HepG2 (cell line): ENCODE measurements around the gene USP38. TPM values are rescaled to one million over a fixed set of nuclear protein-coding genes. Genes with fewer than 3 reads are reported as not detected.

ENCODE experiments used
- ATF2 ChIP-seq: sonication (generic); formaldehyde crosslinking; IDR thresholded peaks from 2 replicates; pipeline ENCODE4 v1.4.0; 2020; ENCODE audit warnings: missing genetic modification reagents
- BRCA1 ChIP-seq: sonication (generic); formaldehyde crosslinking; IDR thresholded peaks from 2 replicates; pipeline ENCODE4 v1.4.0; 2020; ENCODE audit warnings: missing genetic modification reagents
- DBP ChIP-seq: sonication (generic); formaldehyde crosslinking; IDR thresholded peaks from 2 replicates; pipeline ENCODE4 v1.4.0; 2020; ENCODE audit warnings: missing genetic modification reagents; ENCODE audit errors: not compliant biosample characterization
- GPBP1L1 ChIP-seq: sonication (generic); formaldehyde crosslinking; IDR thresholded peaks from 2 replicates; pipeline ENCODE4 v1.5.0; 2020; ENCODE audit warnings: mild to moderate bottlenecking, missing genetic modification reagents
- HHEX ChIP-seq: IDR thresholded peaks from 2 replicates; pipeline ENCODE4 v1.6.1; 2016; ENCODE audit warnings: control low read depth
- NFIB ChIP-seq: sonication (generic); formaldehyde crosslinking; IDR thresholded peaks from 2 replicates; pipeline ENCODE4 v1.9.0; 2021; ENCODE audit warnings: missing genetic modification reagents, mild to moderate bottlenecking, borderline replicate concordance
- POGK ChIP-seq: sonication (generic); formaldehyde crosslinking; conservative IDR thresholded peaks from 2 replicates; pipeline ENCODE4 v1.8.0; 2022; ENCODE audit warnings: mild to moderate bottlenecking, moderate library complexity, missing genetic modification reagents
- REL ChIP-seq: sonication (generic); formaldehyde crosslinking; conservative IDR thresholded peaks from 2 replicates; pipeline ENCODE4 v1.8.0; 2022; ENCODE audit warnings: mild to moderate bottlenecking, missing genetic modification reagents, moderate library complexity
- TCF12 ChIP-seq, 2 experiments: fragments of 450-650 bp in 1 of 2; sonication (generic) in 1 of 2; formaldehyde crosslinking in 1 of 2; IDR thresholded peaks; 2 replicates each; pipeline versions ENCODE4 v1.6.1 to v1.8.0; 2017 to 2022; ENCODE audit warnings: antibody characterized with exemption in 1 of 2, mild to moderate bottlenecking in 1 of 2, missing genetic modification reagents in 1 of 2, moderate library complexity in 1 of 2
- ZGPAT ChIP-seq: IDR thresholded peaks from 2 replicates; pipeline ENCODE4 v1.6.1; 2016; ENCODE audit warnings: mild to moderate bottlenecking
- ZIK1 ChIP-seq: sonication (generic); formaldehyde crosslinking; IDR thresholded peaks from 2 replicates; pipeline ENCODE4 v1.5.0; 2020; ENCODE audit warnings: mild to moderate bottlenecking, low read depth, missing genetic modification reagents, borderline replicate concordance
- ZNF414 ChIP-seq: sonication (generic); formaldehyde crosslinking; IDR thresholded peaks from 2 replicates; pipeline ENCODE4 v1.5.0; 2020; ENCODE audit warnings: missing genetic modification reagents
- ZNF512B ChIP-seq: sonication (generic); formaldehyde crosslinking; IDR thresholded peaks from 2 replicates; pipeline ENCODE4 v1.5.1; 2020; ENCODE audit warnings: missing genetic modification reagents, mild to moderate bottlenecking, borderline replicate concordance
- ZNF703 ChIP-seq: sonication (generic); formaldehyde crosslinking; IDR thresholded peaks from 2 replicates; pipeline ENCODE4 v1.5.1; 2020; ENCODE audit warnings: missing genetic modification reagents, mild to moderate bottlenecking, moderate library complexity, borderline replicate concordance
- ZNF724P ChIP-seq: sonication (generic); formaldehyde crosslinking; IDR thresholded peaks from 2 replicates; pipeline ENCODE4 v1.8.0; 2022; ENCODE audit warnings: missing genetic modification reagents, borderline replicate concordance
- polyA plus RNA-seq, 8 experiments: library from polyadenylated mRNA; depleted of rRNA in 3 of 8; stranded (reverse) in 7 of 8; unstranded in 1 of 8; fragments of >200 nt; fragmentation: Illumina TruSeq in 4 of 8; extraction: Trizol in 4 of 8; gene quantifications; 2 replicates each; pipeline versions ENCODE4 v1.2.1 to v1.2.3, GENCODE V29; 2011 to 2016; ENCODE audit warnings: low read depth in 4 of 8, missing spikeins in 1 of 8, mixed read lengths in 1 of 8; ENCODE audit not compliant: insufficient read depth in 1 of 8
- total RNA-seq, 5 experiments: library from RNA; depleted of rRNA; stranded (reverse); fragments of >200 nt; fragmentation: Illumina TruSeq; extraction: Trizol; gene quantifications; 2 replicates each; pipeline ENCODE4 v1.2.3, GENCODE V29; 2016; ENCODE audit warnings: low read depth in 1 of 5

USP38 gene
- total and polyA plus RNA-seq, 2 of the 13 experiments (the other 11 are each of a cell fraction or from before 2014, with no cell fraction given), result 4.5 to 11.8 TPM

- TF ChIP-seq TCF12 (IDR thresholded peaks at IDR 0.05) (no peak), TCF12 (CRISPR knock-in tag; IDR thresholded peaks at IDR 0.05) (no peak), BRCA1 (CRISPR knock-in tag) (peak; percentile 77; the same call in 1 of the 2 replicates), ZIK1 (CRISPR knock-in tag) (no peak), POGK (peak; percentile 48; the same call in 1 of the 2 replicates), REL (CRISPR knock-in tag) (no peak; the same call in 1 of the 2 replicates), ZNF724P (CRISPR knock-in tag) (no peak; the same call in 1 of the 2 replicates), GPBP1L1 (CRISPR knock-in tag) (no peak), ZNF703 (CRISPR knock-in tag) (no peak; the same call in 1 of the 2 replicates), ATF2 (CRISPR knock-in tag) (peak; percentile 39; the same call in 1 of the 2 replicates), ZNF414 (peak; percentile 11; the same call in 1 of the 2 replicates), ZNF512B (CRISPR knock-in tag) (no peak; the same call in 1 of the 2 replicates), NFIB (no peak), DBP (CRISPR knock-in tag) (peak; percentile 40), ZGPAT (CRISPR knock-in tag) (peak; percentile 75; the same call in 1 of the 2 replicates), HHEX (CRISPR knock-in tag) (no peak)
Observed at GRCh38 chr4:143184503-143185252, at the start of gene USP38 (continued).
